ENCODE measurements around the gene FBXL7.

The FBXL7 gene

GRCh38 chr5:15951126-15951525 lies 451.1 kb downstream of the FBXL7 start:
- DNase-seq (ENCODE audit: low read depth), result no peak

DNA sequence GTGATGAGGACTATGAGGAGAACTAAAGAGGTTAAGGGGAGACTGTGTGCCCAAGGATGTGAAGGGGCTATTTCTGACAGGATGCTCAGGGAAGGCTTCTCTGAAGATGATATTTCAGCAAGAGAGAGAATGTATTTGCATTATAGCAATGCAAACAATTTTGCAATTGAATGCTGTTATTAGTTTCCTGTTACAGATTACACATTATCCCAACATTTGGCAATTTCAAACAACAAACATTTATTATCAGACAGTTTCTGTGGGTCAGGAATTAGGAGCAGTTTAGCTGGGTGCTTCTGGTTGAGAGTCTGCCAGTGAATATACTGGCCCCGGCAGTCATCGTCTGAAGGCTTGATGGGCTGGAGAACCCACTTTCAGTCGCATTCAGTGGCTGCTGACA lies 451.6 kb downstream of the FBXL7 start:
- no peak for DNase-seq (ENCODE audit: low read depth)

- DNase-seq (ENCODE audit: low read depth), result no peak
These were observed 456.6 kb downstream of the FBXL7 start for GRCh38 chr5:15956622-15957021.

DNA sequence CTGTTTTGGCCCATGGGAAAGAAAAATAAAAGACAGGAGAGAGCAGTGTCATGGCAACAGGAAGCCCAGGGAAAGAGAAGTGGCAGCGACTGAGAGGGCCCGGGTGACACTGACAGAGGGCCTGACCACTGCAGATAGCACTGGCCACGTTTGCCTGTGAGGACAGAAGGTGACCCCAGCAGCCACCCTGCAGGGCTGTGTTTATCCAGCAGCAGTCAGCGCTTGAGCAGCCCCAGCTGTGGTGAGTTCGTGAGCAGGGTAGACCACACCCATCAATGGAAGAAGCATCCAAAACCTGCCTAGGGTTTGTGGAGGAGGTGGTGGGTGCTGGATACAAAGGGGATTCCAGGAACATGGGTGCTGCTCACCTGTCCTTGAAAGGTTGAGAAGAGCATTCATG lies 457.1 kb downstream of the FBXL7 start:
- DNase-seq (ENCODE audit: low read depth), result no peak

DNA sequence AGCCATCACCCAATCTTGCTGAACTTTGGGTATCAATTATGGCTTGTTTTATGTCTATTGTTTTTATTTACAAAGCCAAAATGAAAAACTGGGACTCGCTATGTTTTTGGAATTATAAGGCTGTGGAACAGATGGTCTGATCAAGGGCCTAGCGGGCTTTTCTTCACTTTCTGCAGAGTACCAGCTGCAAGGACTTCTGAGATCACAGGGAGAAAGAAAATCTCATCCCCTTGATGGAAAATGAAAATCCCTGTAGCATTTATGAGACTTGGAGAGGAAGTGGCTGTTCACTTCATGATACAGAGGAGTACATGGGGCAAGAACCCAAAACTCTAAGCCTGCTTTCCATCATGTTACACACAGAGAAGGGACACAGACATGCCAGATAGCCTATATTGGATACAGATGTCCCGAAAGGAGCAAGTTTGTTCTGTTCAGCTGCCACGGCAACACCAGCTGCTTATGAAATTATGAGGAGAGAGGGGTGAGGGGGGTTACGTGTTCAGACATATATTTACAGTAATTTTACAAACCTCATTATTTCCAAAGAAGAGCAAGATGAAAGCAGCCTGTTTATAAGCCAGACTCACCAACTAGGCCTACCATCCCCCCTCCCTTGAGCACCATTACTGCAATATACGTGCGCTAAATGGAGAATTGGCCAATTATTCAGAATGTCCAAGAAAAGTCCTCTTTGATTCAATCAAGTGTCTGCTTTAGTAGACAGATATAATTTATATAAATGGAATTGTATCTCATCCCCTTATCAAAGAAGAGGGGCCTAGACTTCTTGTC lies 459.6 kb downstream of the FBXL7 start:
- DNase-seq (ENCODE audit: low read depth), result no peak

GRCh38 chr5:15966066-15966640 lies 466.2 kb downstream of the FBXL7 start:
- no peak for DNase-seq (ENCODE audit: low read depth)

GRCh38 chr5:15966651-15967050 lies 466.7 kb downstream of the FBXL7 start:
- no peak for DNase-seq (ENCODE audit: low read depth)

GRCh38 chr5:15968993-15969392 lies 469.0 kb downstream of the FBXL7 start:
- no peak for DNase-seq (ENCODE audit: low read depth)

DNA sequence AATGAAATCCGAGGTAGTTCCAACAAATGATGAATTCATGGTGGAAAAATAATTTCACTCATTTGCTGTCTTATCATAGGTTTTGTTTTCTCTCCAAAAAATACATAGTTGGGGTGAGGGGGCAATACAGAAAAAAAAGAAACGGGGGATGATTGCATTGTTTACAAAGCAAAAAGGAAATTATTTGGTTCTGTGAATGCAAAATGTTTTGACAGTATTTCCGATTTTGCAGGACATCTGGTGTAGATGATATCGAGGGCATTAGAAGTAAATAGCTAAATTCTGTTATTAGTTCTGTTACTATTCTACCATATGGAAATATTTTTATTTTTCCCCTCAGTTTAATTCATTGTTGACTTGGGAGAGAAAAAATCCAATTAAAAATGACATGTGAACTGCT lies 477.9 kb downstream of the FBXL7 start:
- DNase-seq (ENCODE audit: low read depth), result no peak

- DNase-seq (ENCODE audit: low read depth), result no peak
These were observed 480.9 kb downstream of the FBXL7 start for GRCh38 chr5:15980835-15981234.

DNA sequence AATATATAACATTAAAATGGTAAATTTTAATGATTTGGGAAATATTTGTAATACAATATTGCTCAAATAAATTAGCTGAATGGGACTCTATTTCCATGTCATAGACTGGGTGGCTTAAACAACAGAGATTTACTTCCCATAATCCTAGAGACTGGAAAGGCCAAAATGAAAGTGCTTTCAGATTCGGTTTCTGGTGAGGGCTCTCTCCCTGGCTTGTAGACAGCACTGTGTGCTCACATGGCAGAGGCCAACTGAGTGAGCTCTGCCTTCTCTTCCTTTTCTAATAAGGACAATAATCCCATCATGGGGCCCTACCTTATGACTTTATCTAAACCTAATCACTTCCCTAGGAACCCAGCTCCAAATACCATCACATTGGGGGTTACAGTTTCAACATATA lies 483.4 kb downstream of the FBXL7 start:
- no peak for DNase-seq (ENCODE audit: low read depth)
